HCT116 (cell line): Measurements from ENCODE around the gene KIR2DL1. TPM values are rescaled to one million over a fixed set of nuclear protein-coding genes. Genes with fewer than 3 reads are reported as not detected.

Experiments
- ATAC-seq: fragments of 200-7000 bp; cut with Tn5 transposase; 2 replicates; pipeline ENCODE4 v1.9.1; 2020; ENCODE audit warnings: mild to moderate bottlenecking, moderate library complexity
- BruUV-seq: library from RNA; stranded (reverse); fragments of 400-500 nt; replicated peaks from 2 replicates; lab custom pipeline; 2021; lab: Mats Ljungman, UMichigan
- CTCF ChIA-PET: fragments of 300-600 bp; sonication (Branson Sonifier 250); formaldehyde crosslinking; loops from one replicate; lab custom pipeline; 2021; ENCODE audit warnings: antibody characterized with exemption; lab: Charles Lee
- POLR2A ChIA-PET: fragments of 300-600, 350-600 bp; sonication (Branson Sonifier 250); formaldehyde crosslinking; loops from one replicate; lab custom pipeline; 2021; ENCODE audit warnings: antibody characterized with exemption; lab: Charles Lee
- RAD21 ChIA-PET, 2 experiments: fragments of 300-600 bp; sonication (Branson Sonifier 250); formaldehyde crosslinking; loops; one replicate each; lab custom pipeline; 2023; ENCODE audit warnings: low total read pairs in 2 of 2; ENCODE audit not compliant: uncharacterized antibody in 2 of 2, unreplicated experiment in 2 of 2, low non-redundant PET in 1 of 2; lab: Charles Lee
- DNase-seq: peaks from one replicate; pipeline ENCODE4 v3.0.0-alpha.2; 2010; ENCODE audit warnings: low read depth, low spot score
- H2AFZ ChIP-seq: fragments of 200-600 bp; shearing (Covaris generic), sonication (generic); 2 replicates; pipeline ENCODE4 v1.6.1; 2017; ENCODE audit warnings: low read depth, mixed run types, mixed read lengths, antibody characterized with exemption, low read length; ENCODE audit not compliant: poor library complexity, severe bottlenecking
- H3K27ac ChIP-seq: 2 replicates; pipeline ENCODE4 v1.5.1; 2012; ENCODE audit warnings: low read depth, low read length
- H3K27me3 ChIP-seq: fragments of 200-600 bp; sonication (generic); 2 replicates; pipeline ENCODE4 v1.6.1; 2016; ENCODE audit warnings: mixed run types, low read length, mixed read lengths; ENCODE audit not compliant: insufficient read depth
- H3K36me3 ChIP-seq, 2 experiments: fragments of 200-500 bp in 1 of 2; fragments of 200-600 bp in 1 of 2; sonication (Bioruptor generic) in 1 of 2; sonication (generic) in 1 of 2; 2 replicates each; pipeline versions ENCODE4 v1.5.1 to v1.6.1; 2014 to 2016; ENCODE audit warnings: low read length in 2 of 2, inconsistent platforms in 1 of 2, mixed read lengths in 1 of 2, mixed run types in 1 of 2; ENCODE audit not compliant: insufficient read depth in 2 of 2, control insufficient read depth in 1 of 2
- H3K4me1 ChIP-seq, 2 experiments: fragments of 200-600 bp in 1 of 2; sonication (generic) in 1 of 2; 2 replicates each; pipeline versions ENCODE4 v1.5.1 to v1.6.1; 2012 to 2017; ENCODE audit warnings: low read length in 2 of 2, inconsistent platforms in 1 of 2, mild to moderate bottlenecking in 1 of 2, mixed read lengths in 1 of 2, mixed run types in 1 of 2, moderate library complexity in 1 of 2; ENCODE audit not compliant: insufficient read depth in 2 of 2, control insufficient read depth in 1 of 2
- H3K4me2 ChIP-seq: fragments of 200-600 bp; sonication (generic); 2 replicates; pipeline ENCODE4 v1.6.1; 2017; ENCODE audit warnings: mixed run types, low read length, mixed read lengths
- H3K4me3 ChIP-seq, 2 experiments: fragments of 200-600 bp in 1 of 2; sonication (generic) in 1 of 2; replicated peaks in 1 of 2; 2 replicates each; pipeline ENCODE4 v1.5.1; 2011 to 2016; ENCODE audit warnings: low read length in 2 of 2, control low read depth in 1 of 2, low read depth in 1 of 2, mild to moderate bottlenecking in 1 of 2, mixed read lengths in 1 of 2, mixed run types in 1 of 2
- H3K79me2 ChIP-seq: fragments of 200-600 bp; sonication (generic); 2 replicates; pipeline ENCODE4 v1.6.1; 2017; ENCODE audit warnings: mild to moderate bottlenecking, mixed run types, low read length, moderate library complexity, mixed read lengths; ENCODE audit not compliant: insufficient read depth
- H3K9ac ChIP-seq: fragments of 200-600 bp; sonication (generic); 2 replicates; pipeline ENCODE4 v1.6.1; 2016; ENCODE audit warnings: low read length, mixed read lengths
- H3K9me2 ChIP-seq: fragments of 200-600 bp; sonication (generic), shearing (Covaris generic); 2 replicates; pipeline ENCODE4 v1.6.1; 2017; ENCODE audit warnings: mixed run types, mild to moderate bottlenecking, moderate library complexity; ENCODE audit not compliant: insufficient read depth
- H3K9me3 ChIP-seq, 2 experiments: fragments of 200-500 bp in 1 of 2; fragments of 200-600 bp in 1 of 2; sonication (Bioruptor generic) in 1 of 2; sonication (generic) in 1 of 2; 2 replicates each; pipeline ENCODE4 v1.6.1; 2014 to 2017; ENCODE audit warnings: low read length in 2 of 2, mixed read lengths in 2 of 2, inconsistent platforms in 1 of 2, low read depth in 1 of 2, mild to moderate bottlenecking in 1 of 2, mixed run types in 1 of 2, moderate library complexity in 1 of 2; ENCODE audit not compliant: control insufficient read depth in 1 of 2, insufficient read depth in 1 of 2
- H4K20me1 ChIP-seq: fragments of 200-600 bp; sonication (generic), shearing (Covaris generic); 2 replicates; pipeline ENCODE4 v1.6.1; 2017; ENCODE audit warnings: mixed run types, mild to moderate bottlenecking, moderate library complexity; ENCODE audit not compliant: insufficient read depth
- ATF3 ChIP-seq: IDR thresholded peaks from 2 replicates; pipeline ENCODE4 v1.6.1; 2012
- CBX3 ChIP-seq: IDR thresholded peaks from 2 replicates; pipeline ENCODE4 v1.6.1; 2012; ENCODE audit warnings: low read depth
- CEBPB ChIP-seq: IDR thresholded peaks from 2 replicates; pipeline ENCODE4 v1.6.1; 2012; ENCODE audit warnings: low read depth
- EGR1 ChIP-seq: IDR thresholded peaks from 2 replicates; pipeline ENCODE4 v1.6.1; 2012; ENCODE audit warnings: low read depth
- ELF1 ChIP-seq: IDR thresholded peaks from 2 replicates; pipeline ENCODE4 v1.6.1; 2012; ENCODE audit warnings: low read depth, borderline replicate concordance
- EZH2 ChIP-seq: fragments of 200-600 bp; sonication (generic); IDR thresholded peaks from 2 replicates; pipeline ENCODE4 v1.6.1; 2017; ENCODE audit warnings: antibody characterized with exemption, mixed run types
- EZH2phosphoT487 ChIP-seq: fragments of 200-600 bp; IDR thresholded peaks from 2 replicates; pipeline ENCODE4 v1.6.1; 2018; ENCODE audit warnings: antibody characterized with exemption, borderline replicate concordance
- JUND ChIP-seq: IDR thresholded peaks from 2 replicates; pipeline ENCODE4 v1.6.1; 2012
- MAX ChIP-seq: IDR thresholded peaks from 2 replicates; pipeline ENCODE4 v1.6.1; 2012
- POLR2A ChIP-seq: IDR thresholded peaks from 2 replicates; pipeline ENCODE4 v1.7.0; 2011; ENCODE audit warnings: borderline replicate concordance; ENCODE audit not compliant: insufficient read depth, insufficient read length; ENCODE audit errors: extremely low read depth
- POLR2AphosphoS5 ChIP-seq: IDR thresholded peaks from 2 replicates; pipeline ENCODE4 v1.6.1; 2011; ENCODE audit warnings: mild to moderate bottlenecking, low read depth, low read length, moderate library complexity
- REST ChIP-seq: IDR thresholded peaks from 2 replicates; pipeline ENCODE4 v1.6.1; 2012; ENCODE audit warnings: low read depth
- SIN3A ChIP-seq: IDR thresholded peaks from 2 replicates; pipeline ENCODE4 v1.6.1; 2012; ENCODE audit warnings: low read depth
- SP1 ChIP-seq: IDR thresholded peaks from 2 replicates; pipeline ENCODE4 v1.6.1; 2012; ENCODE audit warnings: low read depth
- SRF ChIP-seq: IDR thresholded peaks from 2 replicates; pipeline ENCODE4 v1.6.1; 2012; ENCODE audit warnings: low read depth
- YY1 ChIP-seq: IDR thresholded peaks from 2 replicates; pipeline ENCODE4 v1.6.1; 2011; ENCODE audit warnings: low read length, low read depth, moderate library complexity, mild to moderate bottlenecking; ENCODE audit not compliant: insufficient replicate concordance; ENCODE audit errors: extremely low read depth
- ZBTB33 ChIP-seq: IDR thresholded peaks from 2 replicates; pipeline ENCODE4 v1.6.1; 2011; ENCODE audit warnings: mild to moderate bottlenecking, low read length, moderate library complexity; ENCODE audit not compliant: insufficient replicate concordance; ENCODE audit errors: extremely low read depth
- ZFX ChIP-seq: fragments of 450-650 bp; IDR thresholded peaks from 2 replicates; pipeline ENCODE4 v1.6.1; 2017
- ZNF274 ChIP-seq: fragments of 200-500 bp; sonication (Bioruptor generic); IDR thresholded peaks from 2 replicates; pipeline ENCODE4 v1.6.1; 2014; ENCODE audit warnings: mild to moderate bottlenecking, low read depth, low read length, inconsistent platforms
- intact Hi-C: fragments of 100-400 bp; cut with micrococcal nuclease; formaldehyde crosslinking; loops from 2 replicates; pipeline ENCODE4 v1.10.0; 2022
- total RNA-seq: library from RNA; stranded (reverse); gene quantifications from one replicate; pipeline ENCODE4 v1.2.1, GENCODE V29; 2021; ENCODE audit not compliant: unreplicated experiment
- TF ChIP-seq, protein P1 (sequence below), 3 experiments: fragments of 200-600 bp in 1 of 3; sonication (generic) in 1 of 3; IDR thresholded peaks in 2 of 3; conservative IDR thresholded peaks in 1 of 3; 2 replicates each; pipeline ENCODE4 v1.5.1; 2012 to 2017; ENCODE audit warnings: low read depth in 2 of 3, low read length in 2 of 3, antibody characterized with exemption in 1 of 3, borderline replicate concordance in 1 of 3, control low read depth in 1 of 3, mild to moderate bottlenecking in 1 of 3, mixed read lengths in 1 of 3, mixed run types in 1 of 3, moderate library complexity in 1 of 3; ENCODE audit not compliant: insufficient read depth in 1 of 3

KIR2DL1 gene
- total RNA-seq, 1 experiment from 2014 or later: not detected

DNA sequence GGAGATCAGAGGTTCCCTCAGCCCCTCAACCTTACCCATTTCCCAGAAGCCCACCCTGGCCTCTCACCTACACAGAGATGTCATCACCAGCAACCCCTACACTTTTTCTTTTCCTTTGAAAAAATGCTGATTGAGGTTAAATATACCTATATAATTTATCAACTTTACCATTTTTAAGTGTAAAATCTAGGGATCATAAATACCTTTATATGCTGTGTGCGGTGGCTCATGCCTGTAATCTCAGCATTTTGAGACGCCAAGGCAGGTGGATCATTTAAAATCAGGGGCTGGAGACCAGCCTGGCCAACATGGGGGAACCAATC, 36.9 kb downstream of the KIR2DL1 start:
- ChIA-PET CTCF (no interaction called here), RAD21 (no interaction called here), POLR2A (no interaction called here)
- no peak overlapping the region for H3K27ac ChIP-seq
- H3K9me3 ChIP-seq: peaks cover 0 to 3% of the 10 kb centered on the region in 2 experiments; a peak in 1 of 4 replicates
- H3K4me3 ChIP-seq: no peak overlapping the region
- H4K20me1 ChIP-seq: no peaks in the 10 kb centered on the region
- no peaks in the 10 kb centered on the region for H3K79me2 ChIP-seq
- intact Hi-C loops: no loop called here
- no peak for TF ChIP-seq JUND
- TF ChIP-seq, protein P1, sequence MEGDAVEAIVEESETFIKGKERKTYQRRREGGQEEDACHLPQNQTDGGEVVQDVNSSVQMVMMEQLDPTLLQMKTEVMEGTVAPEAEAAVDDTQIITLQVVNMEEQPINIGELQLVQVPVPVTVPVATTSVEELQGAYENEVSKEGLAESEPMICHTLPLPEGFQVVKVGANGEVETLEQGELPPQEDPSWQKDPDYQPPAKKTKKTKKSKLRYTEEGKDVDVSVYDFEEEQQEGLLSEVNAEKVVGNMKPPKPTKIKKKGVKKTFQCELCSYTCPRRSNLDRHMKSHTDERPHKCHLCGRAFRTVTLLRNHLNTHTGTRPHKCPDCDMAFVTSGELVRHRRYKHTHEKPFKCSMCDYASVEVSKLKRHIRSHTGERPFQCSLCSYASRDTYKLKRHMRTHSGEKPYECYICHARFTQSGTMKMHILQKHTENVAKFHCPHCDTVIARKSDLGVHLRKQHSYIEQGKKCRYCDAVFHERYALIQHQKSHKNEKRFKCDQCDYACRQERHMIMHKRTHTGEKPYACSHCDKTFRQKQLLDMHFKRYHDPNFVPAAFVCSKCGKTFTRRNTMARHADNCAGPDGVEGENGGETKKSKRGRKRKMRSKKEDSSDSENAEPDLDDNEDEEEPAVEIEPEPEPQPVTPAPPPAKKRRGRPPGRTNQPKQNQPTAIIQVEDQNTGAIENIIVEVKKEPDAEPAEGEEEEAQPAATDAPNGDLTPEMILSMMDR (IDR thresholded peaks at IDR 0.05 in 2 of 3, conservative IDR thresholded peaks at IDR 0.05 in 1 of 3; ENCODE audit: borderline replicate concordance in 1 of 3, insufficient read depth in 1 of 3, low read depth in 2 of 3, low read length in 2 of 3): no peak
- TF ChIP-seq CBX3: no peak
- TF ChIP-seq REST: no peak
- TF ChIP-seq EGR1: no peak
- TF ChIP-seq POLR2A: no peak
- no peak for TF ChIP-seq SIN3A
- no peak for TF ChIP-seq SRF
- no peak for TF ChIP-seq ELF1
- TF ChIP-seq YY1: no peak
- TF ChIP-seq EZH2phosphoT487: no peak
- TF ChIP-seq CEBPB: no peak
- no peak for TF ChIP-seq POLR2AphosphoS5
- TF ChIP-seq SP1: no peak
- TF ChIP-seq ZNF274: no peak
- no peak for TF ChIP-seq ZFX
- TF ChIP-seq MAX: no peak
- TF ChIP-seq ZBTB33: no peak
- no peak for TF ChIP-seq ATF3
- no peak for TF ChIP-seq EZH2
- no peaks in the 10 kb centered on the region for H3K36me3 ChIP-seq
- ATAC-seq (no peak), DNase-seq (no peak)
- H3K9me2 ChIP-seq: no peaks in the 10 kb centered on the region
- no peak overlapping the region for H2AFZ ChIP-seq
- H3K4me2 ChIP-seq: no peak overlapping the region
- H3K27me3 ChIP-seq: peaks cover 12% of the 10 kb centered on the region; the same call in 1 of the 2 replicates
- BruUV-seq: no TSS peak
- no peaks in the 10 kb centered on the region for H3K4me1 ChIP-seq
- no peak overlapping the region for H3K9ac ChIP-seq
